BLaER1 (cell line): ENCODE measurements around the gene RPTOR.

Experiments used
- H3K27ac ChIP-seq: shearing (Covaris generic); formaldehyde crosslinking; 2 replicates; pipeline ENCODE4 v1.8.1; 2022
- H3K27me3 ChIP-seq: shearing (Covaris generic); formaldehyde crosslinking; 2 replicates; pipeline ENCODE4 v1.8.1; 2022
- H3K36me3 ChIP-seq: shearing (Covaris generic); formaldehyde crosslinking; 2 replicates; pipeline ENCODE4 v1.8.1; 2022
- H3K4me1 ChIP-seq: shearing (Covaris generic); formaldehyde crosslinking; 2 replicates; pipeline ENCODE4 v1.8.1; 2022
- H3K4me2 ChIP-seq: shearing (Covaris generic); formaldehyde crosslinking; 2 replicates; pipeline ENCODE4 v1.8.1; 2022
- H3K4me3 ChIP-seq: shearing (Covaris generic); formaldehyde crosslinking; 2 replicates; pipeline ENCODE4 v1.8.1; 2022
- H3K9ac ChIP-seq: shearing (Covaris generic); formaldehyde crosslinking; 2 replicates; pipeline ENCODE4 v1.8.1; 2022
- H3K9me3 ChIP-seq: shearing (Covaris generic); formaldehyde crosslinking; 2 replicates; pipeline ENCODE4 v1.8.1; 2022
- H4K20me1 ChIP-seq: shearing (Covaris generic); formaldehyde crosslinking; 2 replicates; pipeline ENCODE4 v1.8.1; 2022
- Cebpa-rat ChIP-seq: shearing (Covaris generic); IDR thresholded peaks from 2 replicates; pipeline ENCODE4 v1.8.1; 2022

The RPTOR gene

GRCh38 chr17:80854220-80854619 is 309.6 kb downstream of the RPTOR start:
- H4K20me1 ChIP-seq, result peaks cover 41% of the 10 kb centered on the region
- no peak for TF ChIP-seq Cebpa-rat
- no peaks in the 10 kb centered on the region for H3K27me3 ChIP-seq
- peaks cover 19% of the 10 kb centered on the region for H3K4me1 ChIP-seq
- peaks cover 58% of the 10 kb centered on the region for H3K36me3 ChIP-seq
- no peaks in the 10 kb centered on the region for H3K9me3 ChIP-seq
- no peak overlapping the region for H3K27ac ChIP-seq
- no peak overlapping the region for H3K4me2 ChIP-seq
- no peak overlapping the region for H3K4me3 ChIP-seq
- no peak overlapping the region for H3K9ac ChIP-seq

- peaks cover 58% of the 10 kb centered on the region for H3K36me3 ChIP-seq
- no peaks in the 10 kb centered on the region for H3K9me3 ChIP-seq
- no peak overlapping the region for H3K9ac ChIP-seq
- no peak overlapping the region for H3K4me2 ChIP-seq
- H3K27ac ChIP-seq, result no peak overlapping the region
- H3K4me1 ChIP-seq, result peaks cover 24% of the 10 kb centered on the region
- no peak for TF ChIP-seq Cebpa-rat
- no peak overlapping the region for H3K4me3 ChIP-seq
- no peaks in the 10 kb centered on the region for H3K27me3 ChIP-seq
- peaks cover 35% of the 10 kb centered on the region for H4K20me1 ChIP-seq
These were observed 310.7 kb downstream of the RPTOR start for GRCh38 chr17:80855196-80855947.

GRCh38 chr17:80855948-80856862 is 311.6 kb downstream of the RPTOR start:
- Histone ChIP-seq H4K20me1 (peaks cover 35% of the 10 kb centered on the region), H3K9me3 (no peaks in the 10 kb centered on the region), H3K36me3 (peaks cover 63% of the 10 kb centered on the region), H3K9ac (no peak overlapping the region), H3K4me3 (no peak overlapping the region), H3K4me2 (peak overlapping the region; percentile 44), H3K27me3 (no peaks in the 10 kb centered on the region), H3K4me1 (peaks cover 32% of the 10 kb centered on the region), H3K27ac (no peak overlapping the region)
- no peak for TF ChIP-seq Cebpa-rat

GRCh38 chr17:80856863-80857755 is 312.5 kb downstream of the RPTOR start:
- H3K4me2 ChIP-seq, result peak overlapping the region; percentile 44

GRCh38 chr17:80857756-80858171 is 313.1 kb downstream of the RPTOR start:
- H3K4me2 ChIP-seq, result no peak overlapping the region
- no peak overlapping the region for H3K4me3 ChIP-seq
- H3K27me3 ChIP-seq, result no peaks in the 10 kb centered on the region
- peaks cover 43% of the 10 kb centered on the region for H3K4me1 ChIP-seq
- H3K27ac ChIP-seq, result no peak overlapping the region
- H3K36me3 ChIP-seq, result peaks cover 61% of the 10 kb centered on the region
- H4K20me1 ChIP-seq, result peaks cover 40% of the 10 kb centered on the region
- TF ChIP-seq Cebpa-rat, result no peak
- no peaks in the 10 kb centered on the region for H3K9me3 ChIP-seq
- no peak overlapping the region for H3K9ac ChIP-seq

More at GRCh38 chr17:80856863-80857755, 312.5 kb downstream of the RPTOR start:
- no peaks in the 10 kb centered on the region for H3K27me3 ChIP-seq
- H3K4me1 ChIP-seq, result peaks cover 41% of the 10 kb centered on the region
- TF ChIP-seq Cebpa-rat, result no peak
- no peak overlapping the region for H3K27ac ChIP-seq
- H3K9ac ChIP-seq, result no peak overlapping the region
- H4K20me1 ChIP-seq, result peaks cover 43% of the 10 kb centered on the region
- H3K4me3 ChIP-seq, result no peak overlapping the region
- peaks cover 61% of the 10 kb centered on the region for H3K36me3 ChIP-seq
- no peaks in the 10 kb centered on the region for H3K9me3 ChIP-seq

- Histone ChIP-seq H3K4me2 (no peak overlapping the region), H3K27ac (no peak overlapping the region), H3K9me3 (no peaks in the 10 kb centered on the region), H3K4me3 (no peak overlapping the region), H3K4me1 (peaks cover 43% of the 10 kb centered on the region), H3K9ac (no peak overlapping the region), H3K27me3 (no peaks in the 10 kb centered on the region), H4K20me1 (peaks cover 40% of the 10 kb centered on the region), H3K36me3 (peaks cover 56% of the 10 kb centered on the region)
- TF ChIP-seq Cebpa-rat, result no peak
These were observed 313.8 kb downstream of the RPTOR start for GRCh38 chr17:80858301-80859001.

GRCh38 chr17:80859002-80859941 is 314.6 kb downstream of the RPTOR start:
- Histone ChIP-seq H3K4me2 (no peak overlapping the region), H3K27me3 (no peaks in the 10 kb centered on the region), H3K9ac (no peak overlapping the region)

GRCh38 chr17:80860101-80860671 is 315.5 kb downstream of the RPTOR start:
- no peak for TF ChIP-seq Cebpa-rat
- no peak overlapping the region for H3K9ac ChIP-seq
- H4K20me1 ChIP-seq, result peaks cover 36% of the 10 kb centered on the region
- H3K27me3 ChIP-seq, result no peaks in the 10 kb centered on the region
- H3K4me2 ChIP-seq, result peak overlapping the region; percentile 43; the same call in 1 of the 2 replicates
- no peak overlapping the region for H3K4me3 ChIP-seq
- no peak overlapping the region for H3K27ac ChIP-seq
- no peaks in the 10 kb centered on the region for H3K9me3 ChIP-seq
- peaks cover 43% of the 10 kb centered on the region for H3K4me1 ChIP-seq
- H3K36me3 ChIP-seq, result peaks cover 50% of the 10 kb centered on the region

More at GRCh38 chr17:80859002-80859941, 314.6 kb downstream of the RPTOR start:
- Histone ChIP-seq H3K27ac (no peak overlapping the region), H3K4me3 (no peak overlapping the region), H3K4me1 (peaks cover 43% of the 10 kb centered on the region), H3K9me3 (no peaks in the 10 kb centered on the region), H4K20me1 (peaks cover 40% of the 10 kb centered on the region), H3K36me3 (peaks cover 56% of the 10 kb centered on the region)
- TF ChIP-seq Cebpa-rat, result no peak
